Measurements from ENCODE around the gene MBNL2.

MBNL2 gene

DNA sequence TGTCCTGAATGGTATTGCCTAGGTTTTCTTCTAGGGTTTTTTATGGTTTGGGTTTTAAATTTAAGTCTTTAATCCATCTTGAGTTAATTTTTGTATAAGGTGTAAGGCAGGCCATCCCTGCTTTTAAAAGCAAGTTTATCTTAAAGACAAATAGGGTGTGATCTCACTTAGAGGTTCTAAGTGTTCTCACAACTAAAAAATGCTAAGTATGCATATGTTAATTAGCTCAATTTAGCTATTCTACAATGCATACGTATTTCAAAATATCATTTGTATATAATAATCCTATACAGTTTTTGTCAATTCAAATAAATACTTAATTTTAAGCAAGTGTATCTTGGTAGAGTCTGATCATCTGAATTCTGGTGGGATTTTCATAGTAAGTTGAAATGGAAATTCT lies 50.4 kb downstream of the MBNL2 start:
- H3K27me3 Mint-ChIP-seq (ENCODE audit: low read depth), result no peaks in the 10 kb centered on the region
- TF ChIP-seq CTCF (IDR thresholded peaks at IDR 0.05; ENCODE audit: unreplicated experiment in 3 of 3), result no peak
- H3K27ac Mint-ChIP-seq, result no peak overlapping the region
- no peaks in the 10 kb centered on the region for H3K9me3 Mint-ChIP-seq
- H3K4me3 Mint-ChIP-seq, result no peak overlapping the region
- peaks cover 38% of the 10 kb centered on the region for H3K4me1 Mint-ChIP-seq
- H3K36me3 Mint-ChIP-seq (ENCODE audit: low read depth), result peaks cover 25% of the 10 kb centered on the region

GRCh38 chr13:97273341-97273831 lies 51.3 kb downstream of the MBNL2 start:
- Mint-ChIP-seq H3K36me3 (ENCODE audit: low read depth) (peaks cover 24% of the 10 kb centered on the region), H3K4me3 (no peak overlapping the region)

DNA sequence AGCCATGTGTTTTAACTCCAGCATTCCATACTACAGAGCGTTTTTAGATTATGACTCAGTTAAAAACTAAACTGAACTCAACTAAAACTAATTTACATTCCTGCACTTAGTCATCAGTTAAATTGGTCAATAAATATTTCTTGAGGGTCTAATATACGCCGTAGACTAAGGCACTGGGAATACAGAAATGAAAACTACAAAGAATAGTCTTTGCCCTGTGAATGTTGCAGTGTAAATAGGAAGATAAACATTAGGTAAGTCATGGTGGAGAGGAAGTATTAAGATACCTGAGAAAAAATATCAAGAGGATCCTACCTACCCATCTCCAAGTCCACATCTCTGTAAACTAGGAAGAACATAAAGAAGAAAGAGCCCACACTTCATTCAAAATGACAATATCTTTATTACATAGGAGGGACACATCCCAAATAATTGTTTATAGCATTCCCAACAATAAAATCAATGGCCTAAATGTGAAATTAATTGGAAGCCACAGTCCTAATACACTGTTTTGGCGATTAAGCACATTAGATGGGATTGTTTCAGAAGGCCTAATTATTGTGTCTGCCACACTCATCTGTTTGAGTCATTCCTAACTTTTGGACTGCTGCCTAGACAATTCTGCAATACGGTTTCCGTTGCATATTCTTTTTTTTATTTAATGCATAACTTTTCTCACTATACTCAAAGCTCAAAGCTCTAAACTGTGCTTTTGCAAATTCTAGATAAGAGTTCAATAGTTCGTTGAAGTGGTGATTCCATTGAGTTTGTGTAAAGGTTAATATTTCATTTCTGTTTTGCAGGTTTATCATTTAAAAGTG lies 52.9 kb downstream of the MBNL2 start:
- Mint-ChIP-seq H3K9me3 (no peaks in the 10 kb centered on the region), H3K4me3 (no peak overlapping the region), H3K4me1 (peaks cover 34% of the 10 kb centered on the region), H3K27ac (peak overlapping the region; percentile 59 to 90 (median 89)), H3K36me3 (ENCODE audit: low read depth) (peaks cover 17% of the 10 kb centered on the region), H3K27me3 (ENCODE audit: low read depth) (no peaks in the 10 kb centered on the region)
- TF ChIP-seq CTCF (IDR thresholded peaks at IDR 0.05; ENCODE audit: unreplicated experiment in 3 of 3), result no peak

More at GRCh38 chr13:97273341-97273831, 51.3 kb downstream of the MBNL2 start:
- TF ChIP-seq CTCF (IDR thresholded peaks at IDR 0.05; ENCODE audit: unreplicated experiment in 3 of 3), result no peak
- Mint-ChIP-seq H3K27ac (peak overlapping the region in 2 of 3 experiments; percentile 25 to 77), H3K4me1 (peaks cover 36% of the 10 kb centered on the region), H3K9me3 (no peaks in the 10 kb centered on the region), H3K27me3 (ENCODE audit: low read depth) (no peaks in the 10 kb centered on the region)

GRCh38 chr13:97275776-97276501 lies 53.8 kb downstream of the MBNL2 start:
- Mint-ChIP-seq H3K4me3 (peak overlapping the region in 1 of 3 experiments; percentile 7), H3K36me3 (ENCODE audit: low read depth) (peaks cover 17% of the 10 kb centered on the region), H3K27me3 (ENCODE audit: low read depth) (no peaks in the 10 kb centered on the region), H3K9me3 (no peaks in the 10 kb centered on the region), H3K4me1 (peaks cover 42% of the 10 kb centered on the region), H3K27ac (peak overlapping the region; percentile 59 to 90 (median 89))
- TF ChIP-seq CTCF (IDR thresholded peaks at IDR 0.05; ENCODE audit: unreplicated experiment in 3 of 3), result no peak

- peaks cover 17% of the 10 kb centered on the region for H3K36me3 Mint-ChIP-seq (ENCODE audit: low read depth)
- TF ChIP-seq CTCF (IDR thresholded peaks at IDR 0.05; ENCODE audit: unreplicated experiment in 3 of 3), result no peak
- H3K27ac Mint-ChIP-seq, result peak overlapping the region in 1 of 3 experiments; percentile 8
- H3K27me3 Mint-ChIP-seq (ENCODE audit: low read depth), result no peaks in the 10 kb centered on the region
- H3K4me3 Mint-ChIP-seq, result no peak overlapping the region
- H3K9me3 Mint-ChIP-seq, result no peaks in the 10 kb centered on the region
- peaks cover 44% of the 10 kb centered on the region for H3K4me1 Mint-ChIP-seq
These were observed 54.7 kb downstream of the MBNL2 start for GRCh38 chr13:97276862-97277269.

All from nephron (organoid).